ENCODE measurements around the gene ASAH2.

GRCh38 chr10:50219646-50220045 is 31.7 kb downstream of the ASAH2 start:
- TF ChIP-seq CTCF (IDR thresholded peaks at IDR 0.05) (no peak), POLR2A (IDR thresholded peaks at IDR 0.05) (no peak)
